ENCODE data around the gene AMDHD2.
"Not testable (repeated sequence)": the region's sequence is repeated elsewhere in the genome, so short reads cannot be mapped to it uniquely, and the experiment has no call there.

AMDHD2 gene

GRCh38 chr16:2518823-2519710 lies 1.1 kb upstream of the AMDHD2 start:
- no peak for DNase-seq

GRCh38 chr16:2519711-2520080 lies 475 bp upstream of the AMDHD2 start:
- no peak for DNase-seq

GRCh38 chr16:2520784-2521531 lies 787 bp downstream of the AMDHD2 start:
- peak; percentile 49 for DNase-seq

- no peak for DNase-seq
Observed at GRCh38 chr16:2523801-2524231, 3.6 kb downstream of the AMDHD2 start.

- DNase-seq: no peak
Observed at GRCh38 chr16:2524339-2524938, 4.3 kb downstream of the AMDHD2 start.

GRCh38 chr16:2526135-2526534 lies 6.0 kb downstream of the AMDHD2 start:
- no peak for DNase-seq

- no peak for DNase-seq
Observed at GRCh38 chr16:2527071-2527783, 7.1 kb downstream of the AMDHD2 start.

GRCh38 chr16:2527784-2528100 lies 7.6 kb downstream of the AMDHD2 start:
- no peak for DNase-seq

- DNase-seq: no peak
Observed at GRCh38 chr16:2528161-2529060, 8.2 kb downstream of the AMDHD2 start.

- DNase-seq: no peak
Observed at GRCh38 chr16:2529061-2529931, 9.1 kb downstream of the AMDHD2 start.

- DNase-seq: no peak
Observed at GRCh38 chr16:2529961-2530628, 9.9 kb downstream of the AMDHD2 start.

- no peak for DNase-seq
Observed at GRCh38 chr16:2530629-2531318, 10.6 kb downstream of the AMDHD2 start.

- DNase-seq: no peak
Observed at GRCh38 chr16:2531371-2531695, 11.2 kb downstream of the AMDHD2 start, which contains the start of gene CEMP1. Gene CEMP1, minus strand, starts transcription at chr16:2531408. Its CDS starts 335 bp downstream, at chr16:2531073.

- DNase-seq: peak; percentile 98
Observed at GRCh38 chr16:2531696-2532493, 11.7 kb downstream of the AMDHD2 start.

GRCh38 chr16:2532494-2533141 lies 12.4 kb downstream of the AMDHD2 start:
- DNase-seq: peak; percentile 63

- DNase-seq: not testable (repeated sequence)
Observed at GRCh38 chr16:2533142-2533755, 13.1 kb downstream of the AMDHD2 start.

GRCh38 chr16:2533912-2534311 lies 13.7 kb downstream of the AMDHD2 start:
- DNase-seq: no peak

- not testable (repeated sequence) for DNase-seq
Observed at GRCh38 chr16:2534335-2534734, 14.2 kb downstream of the AMDHD2 start.
